Natural killer cell (primary cell): ENCODE measurements around the gene ABCB8. TPM values are rescaled to one million over a fixed set of nuclear protein-coding genes. Genes with fewer than 3 reads are reported as not detected.

Source experiments
- ATAC-seq, 3 donors: fragments of 150-1000 bp in 2 of 3; fragments of 200-7000 bp in 1 of 3; cut with Tn5 transposase; 1 replicate in 1 of 3; 2 replicates in 2 of 3; pipeline ENCODE4 v1.10.0; 2021; ENCODE audit warnings: mild to moderate bottlenecking in 2 of 3, moderate library complexity in 2 of 3
- DNase-seq, 2 donors: peaks; one replicate each; pipeline versions ENCODE4 v3.0.0 to v3.0.0-alpha.2; 2013 to 2021; ENCODE audit warnings: mixed read lengths in 1 of 2
- H3K27ac ChIP-seq: one replicate; pipeline ENCODE4 v1.5.1; 2013; ENCODE audit warnings: mild to moderate bottlenecking, low read length
- H3K27me3 ChIP-seq: one replicate; pipeline ENCODE4 v1.6.1; 2013; ENCODE audit warnings: low read length; ENCODE audit not compliant: control insufficient read depth, insufficient read depth
- H3K36me3 ChIP-seq: one replicate; pipeline ENCODE4 v1.6.1; 2013; ENCODE audit warnings: low read length; ENCODE audit not compliant: control insufficient read depth, insufficient read depth
- H3K4me1 ChIP-seq: one replicate; pipeline ENCODE4 v1.6.1; 2013; ENCODE audit warnings: low read length; ENCODE audit not compliant: control insufficient read depth, insufficient read depth
- H3K4me3 ChIP-seq: one replicate; pipeline ENCODE4 v1.5.1; 2013; ENCODE audit warnings: low read length
- H3K9me3 ChIP-seq: one replicate; pipeline ENCODE4 v1.6.1; 2013; ENCODE audit warnings: low read length; ENCODE audit not compliant: control insufficient read depth, insufficient read depth
- H3K27ac Mint-ChIP-seq, 2 donors: one replicate each; pipeline ENCODE4 v1.8.0; 2022; ENCODE audit warnings: mild to moderate bottlenecking in 2 of 2, mixed read lengths in 2 of 2, moderate library complexity in 1 of 2
- H3K27me3 Mint-ChIP-seq, 2 donors: one replicate each; pipeline ENCODE4 v1.8.0; 2022; ENCODE audit warnings: low read depth in 2 of 2, mixed read lengths in 2 of 2
- H3K36me3 Mint-ChIP-seq: one replicate; pipeline ENCODE4 v1.8.0; 2022; ENCODE audit warnings: mixed read lengths
- H3K4me1 Mint-ChIP-seq, 2 donors: one replicate each; pipeline ENCODE4 v1.8.0; 2022; ENCODE audit warnings: mixed read lengths in 2 of 2
- H3K4me3 Mint-ChIP-seq: one replicate; pipeline ENCODE4 v1.8.0; 2022; ENCODE audit warnings: mild to moderate bottlenecking, moderate library complexity, mixed read lengths
- H3K9me3 Mint-ChIP-seq, 2 donors: one replicate each; pipeline ENCODE4 v1.8.0; 2022; ENCODE audit warnings: mixed read lengths in 2 of 2
- WGBS: methylation state at CpG from one replicate; pipeline ENCODE4 v1.1.7; 2013; ENCODE audit warnings: missing lambda C conversion rate; ENCODE audit not compliant: insufficient coverage; 5-methylcytosine and 5-hydroxymethylcytosine counted together
- intact Hi-C: fragments of 100-400 bp; cut with micrococcal nuclease; formaldehyde crosslinking; loops from one replicate; pipeline ENCODE4 v1.14.2; 2022
- total RNA-seq, 4 donors: library from RNA; stranded (reverse); fragments of 120-200 nt in 1 of 4; gene quantifications; one replicate each; pipeline versions ENCODE4 v1.2.3 to v1.2.4, GENCODE V29; 2013 to 2022
- TF ChIP-seq, protein P1 (sequence below): fragments of 200-600 bp; IDR thresholded peaks from one replicate; pipeline ENCODE4 v1.8.0; 2022; ENCODE audit warnings: antibody characterized with exemption

ABCB8 gene
- total RNA-seq, 3 donors from 2014 or later (not counting 1 experiment from before 2014, with no cell fraction given), result 50.6 to 60.5 (median 53.7) TPM

GRCh38 chr7:150990416-150991186 is 37.6 kb upstream of the ABCB8 start, which contains the start of gene NOS3:
Gene NOS3 (plus strand): TSS chr7:150991017. CDS start chr7:150993804, 2,787 bp downstream.
- Mint-ChIP-seq H3K4me3 (no peak within 1 kb of the TSS), H3K27me3 (peaks cover 25 to 27% of the 10 kb centered on the region in 2 donors), H3K27ac (no peak within 1 kb of the TSS), H3K36me3 (no peaks in the 10 kb centered on the region), H3K4me1 (peaks cover 22 to 26% of the 10 kb centered on the region in 2 donors), H3K9me3 (peaks cover 0 to 5% of the 10 kb centered on the region in 2 donors)
- H3K4me1 ChIP-seq, result peaks cover 29% of the 10 kb centered on the region
- no peak within 1 kb of the TSS for H3K4me3 ChIP-seq
- ATAC-seq (no peak), DNase-seq (no peak)
- 84% methylated on average over 8 of the region's 12 CpGs for WGBS
- TF ChIP-seq, protein P1, sequence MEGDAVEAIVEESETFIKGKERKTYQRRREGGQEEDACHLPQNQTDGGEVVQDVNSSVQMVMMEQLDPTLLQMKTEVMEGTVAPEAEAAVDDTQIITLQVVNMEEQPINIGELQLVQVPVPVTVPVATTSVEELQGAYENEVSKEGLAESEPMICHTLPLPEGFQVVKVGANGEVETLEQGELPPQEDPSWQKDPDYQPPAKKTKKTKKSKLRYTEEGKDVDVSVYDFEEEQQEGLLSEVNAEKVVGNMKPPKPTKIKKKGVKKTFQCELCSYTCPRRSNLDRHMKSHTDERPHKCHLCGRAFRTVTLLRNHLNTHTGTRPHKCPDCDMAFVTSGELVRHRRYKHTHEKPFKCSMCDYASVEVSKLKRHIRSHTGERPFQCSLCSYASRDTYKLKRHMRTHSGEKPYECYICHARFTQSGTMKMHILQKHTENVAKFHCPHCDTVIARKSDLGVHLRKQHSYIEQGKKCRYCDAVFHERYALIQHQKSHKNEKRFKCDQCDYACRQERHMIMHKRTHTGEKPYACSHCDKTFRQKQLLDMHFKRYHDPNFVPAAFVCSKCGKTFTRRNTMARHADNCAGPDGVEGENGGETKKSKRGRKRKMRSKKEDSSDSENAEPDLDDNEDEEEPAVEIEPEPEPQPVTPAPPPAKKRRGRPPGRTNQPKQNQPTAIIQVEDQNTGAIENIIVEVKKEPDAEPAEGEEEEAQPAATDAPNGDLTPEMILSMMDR, result no peak
- H3K9me3 ChIP-seq, result no peaks in the 10 kb centered on the region
- H3K36me3 ChIP-seq, result no peaks in the 10 kb centered on the region
- H3K27ac ChIP-seq, result no peak within 1 kb of the TSS
- intact Hi-C loops, result no loop called here
- peaks cover 14% of the 10 kb centered on the region for H3K27me3 ChIP-seq

DNA sequence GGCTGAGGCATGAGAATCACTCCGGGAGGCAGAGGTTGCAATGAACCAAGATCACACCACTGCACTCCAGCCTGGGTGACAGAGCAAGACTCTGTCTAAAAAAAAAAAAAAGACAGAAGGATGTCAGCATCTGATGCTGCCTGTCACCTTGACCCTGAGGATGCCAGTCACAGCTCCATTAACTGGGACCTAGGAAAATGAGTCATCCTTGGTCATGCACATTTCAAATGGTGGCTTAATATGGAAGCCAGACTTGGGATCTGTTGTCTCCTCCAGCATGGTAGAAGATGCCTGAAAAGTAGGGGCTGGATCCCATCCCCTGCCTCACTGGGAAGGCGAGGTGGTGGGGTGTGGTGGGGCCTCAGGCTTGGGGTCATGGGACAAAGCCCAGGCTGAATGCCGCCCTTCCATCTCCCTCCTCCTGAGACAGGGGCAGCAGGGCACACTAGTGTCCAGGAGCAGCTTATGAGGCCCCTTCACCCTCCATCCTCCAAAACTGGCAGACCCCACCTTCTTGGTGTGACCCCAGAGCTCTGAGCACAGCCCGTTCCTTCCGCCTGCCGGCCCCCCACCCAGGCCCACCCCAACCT is 36.1 kb upstream of the ABCB8 start:
- Histone ChIP-seq H3K27ac (no peak overlapping the region), H3K4me1 (peaks cover 36% of the 10 kb centered on the region), H3K9me3 (no peaks in the 10 kb centered on the region), H3K27me3 (peaks cover 7% of the 10 kb centered on the region), H3K4me3 (no peak overlapping the region), H3K36me3 (no peaks in the 10 kb centered on the region)
- WGBS, result 87% methylated on average over 6 of the region's 6 CpGs
- H3K27ac Mint-ChIP-seq, result no peak overlapping the region
- no peak for DNase-seq
- no peak for ATAC-seq
- intact Hi-C loops, result no loop called here
- no peaks in the 10 kb centered on the region for H3K36me3 Mint-ChIP-seq
- peaks cover 16 to 20% of the 10 kb centered on the region in 2 donors for H3K27me3 Mint-ChIP-seq
- TF ChIP-seq, protein P1, result no peak
- H3K4me1 Mint-ChIP-seq, result peaks cover 15 to 19% of the 10 kb centered on the region in 2 donors
- H3K9me3 Mint-ChIP-seq, result peaks cover 0 to 5% of the 10 kb centered on the region in 2 donors
- H3K4me3 Mint-ChIP-seq, result no peak overlapping the region

DNA sequence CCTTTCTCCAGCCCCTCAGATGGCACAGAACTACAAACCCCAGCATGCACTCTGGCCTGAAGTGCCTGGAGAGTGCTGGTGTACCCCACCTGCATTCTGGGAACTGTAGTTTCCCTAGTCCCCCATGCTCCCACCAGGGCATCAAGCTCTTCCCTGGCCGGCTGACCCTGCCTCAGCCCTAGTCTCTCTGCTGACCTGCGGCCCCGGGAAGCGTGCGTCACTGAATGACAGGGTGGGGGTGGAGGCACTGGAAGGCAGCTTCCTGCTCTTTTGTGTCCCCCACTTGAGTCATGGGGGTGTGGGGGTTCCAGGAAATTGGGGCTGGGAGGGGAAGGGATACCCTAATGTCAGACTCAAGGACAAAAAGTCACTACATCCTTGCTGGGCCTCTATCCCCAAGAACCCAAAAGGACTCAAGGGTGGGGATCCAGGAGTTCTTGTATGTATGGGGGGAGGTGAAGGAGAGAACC is 35.4 kb upstream of the ABCB8 start:
- TF ChIP-seq, protein P1, result no peak
- Mint-ChIP-seq H3K4me1 (peaks cover 15 to 26% of the 10 kb centered on the region in 2 donors), H3K27ac (no peak overlapping the region), H3K9me3 (peaks cover 0 to 5% of the 10 kb centered on the region in 2 donors), H3K27me3 (peaks cover 16 to 20% of the 10 kb centered on the region in 2 donors), H3K4me3 (no peak overlapping the region), H3K36me3 (no peaks in the 10 kb centered on the region)
- intact Hi-C loops, result no loop called here
- H3K4me3 ChIP-seq, result no peak overlapping the region
- no peaks in the 10 kb centered on the region for H3K9me3 ChIP-seq
- H3K36me3 ChIP-seq, result no peaks in the 10 kb centered on the region
- peak in 2 of 3 donors; percentile 60 to 68 for ATAC-seq
- WGBS, result 68% methylated on average over 5 of the region's 5 CpGs
- H3K27me3 ChIP-seq, result peaks cover under 1% of the 10 kb centered on the region
- no peak overlapping the region for H3K27ac ChIP-seq
- peak in 1 of 2 donors; percentile 61 for DNase-seq
- peaks cover 41% of the 10 kb centered on the region for H3K4me1 ChIP-seq
